ENCODE measurements around the gene MRPL27. TPM values are rescaled to one million over a fixed set of nuclear protein-coding genes. Genes with fewer than 3 reads are reported as not detected.

MRPL27 gene
- total RNA-seq, 4 donors from 2014 or later: 16.4 to 72.1 (median 45.8) TPM

- Histone ChIP-seq H3K4me1 (no peaks in the 10 kb centered on the region), H3K36me3 (no peaks in the 10 kb centered on the region), H3K9me3 (no peaks in the 10 kb centered on the region), H3K27ac (no peak overlapping the region), H3K4me3 (no peak overlapping the region), H3K27me3 (no peaks in the 10 kb centered on the region)
- intact Hi-C loops (cut with DNase I; ENCODE audit: low total_unique reads): no loop called here
- TF ChIP-seq POLR2A (IDR thresholded peaks at IDR 0.05): no peak
- TF ChIP-seq, protein P1, sequence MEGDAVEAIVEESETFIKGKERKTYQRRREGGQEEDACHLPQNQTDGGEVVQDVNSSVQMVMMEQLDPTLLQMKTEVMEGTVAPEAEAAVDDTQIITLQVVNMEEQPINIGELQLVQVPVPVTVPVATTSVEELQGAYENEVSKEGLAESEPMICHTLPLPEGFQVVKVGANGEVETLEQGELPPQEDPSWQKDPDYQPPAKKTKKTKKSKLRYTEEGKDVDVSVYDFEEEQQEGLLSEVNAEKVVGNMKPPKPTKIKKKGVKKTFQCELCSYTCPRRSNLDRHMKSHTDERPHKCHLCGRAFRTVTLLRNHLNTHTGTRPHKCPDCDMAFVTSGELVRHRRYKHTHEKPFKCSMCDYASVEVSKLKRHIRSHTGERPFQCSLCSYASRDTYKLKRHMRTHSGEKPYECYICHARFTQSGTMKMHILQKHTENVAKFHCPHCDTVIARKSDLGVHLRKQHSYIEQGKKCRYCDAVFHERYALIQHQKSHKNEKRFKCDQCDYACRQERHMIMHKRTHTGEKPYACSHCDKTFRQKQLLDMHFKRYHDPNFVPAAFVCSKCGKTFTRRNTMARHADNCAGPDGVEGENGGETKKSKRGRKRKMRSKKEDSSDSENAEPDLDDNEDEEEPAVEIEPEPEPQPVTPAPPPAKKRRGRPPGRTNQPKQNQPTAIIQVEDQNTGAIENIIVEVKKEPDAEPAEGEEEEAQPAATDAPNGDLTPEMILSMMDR (IDR thresholded peaks at IDR 0.05): no peak
- no peak for DNase-seq
Observed at GRCh38 chr17:50382931-50383330, 9.9 kb upstream of the MRPL27 start.

DNA sequence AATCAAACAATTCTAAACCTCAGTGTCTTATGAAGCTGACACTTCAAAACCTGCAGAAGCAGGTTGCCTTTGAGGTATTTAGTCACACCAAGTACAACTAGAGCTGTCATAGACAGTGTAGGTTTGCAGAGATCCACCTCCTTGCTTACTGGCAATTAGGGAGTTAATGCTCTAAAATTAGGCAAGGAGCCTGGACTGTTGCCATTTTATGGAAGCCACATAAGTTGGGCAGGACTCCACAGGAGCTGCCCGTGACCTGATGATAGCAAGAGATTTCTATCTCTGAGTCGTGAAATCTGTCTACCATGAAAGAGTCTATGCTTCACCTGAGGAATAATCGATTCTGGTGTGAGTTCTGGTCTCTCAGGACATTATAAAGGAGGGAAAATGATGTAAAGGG lies 8.9 kb upstream of the MRPL27 start:
- Histone ChIP-seq H3K36me3 (no peaks in the 10 kb centered on the region), H3K9me3 (no peaks in the 10 kb centered on the region), H3K4me1 (no peaks in the 10 kb centered on the region), H3K27me3 (no peaks in the 10 kb centered on the region), H3K4me3 (no peak overlapping the region), H3K27ac (no peak overlapping the region)
- DNase-seq: no peak
- intact Hi-C loops (cut with DNase I; ENCODE audit: low total_unique reads): no loop called here
- TF ChIP-seq POLR2A (IDR thresholded peaks at IDR 0.05): no peak
- TF ChIP-seq, protein P1 (IDR thresholded peaks at IDR 0.05): no peak

DNA sequence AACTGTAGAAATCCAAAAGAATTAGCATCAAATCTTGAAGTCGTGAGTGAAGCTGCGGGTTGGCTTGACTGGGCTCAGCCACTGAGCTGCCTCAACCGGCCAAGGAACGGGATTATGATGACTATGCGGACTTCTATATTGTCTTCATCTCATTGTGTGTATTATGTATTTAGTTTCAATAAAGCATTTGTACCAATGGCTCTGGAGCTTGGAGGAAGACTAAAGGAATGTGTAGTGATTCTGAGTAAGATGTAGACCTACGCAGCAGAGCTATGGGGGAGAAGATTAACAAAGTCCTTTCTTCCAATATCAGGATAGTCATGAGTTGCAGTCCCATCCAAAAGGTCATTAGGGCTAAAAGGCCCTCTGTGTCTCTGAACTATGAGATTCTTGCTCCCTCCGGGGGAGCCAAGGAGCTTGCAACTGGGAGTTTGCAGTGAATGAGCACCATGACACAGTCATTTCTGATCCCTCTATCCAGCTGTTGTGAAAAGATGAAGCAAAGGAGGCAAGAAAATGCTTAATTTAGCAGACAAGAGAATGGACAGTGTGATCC lies 8.4 kb upstream of the MRPL27 start:
- H3K4me1 ChIP-seq: no peaks in the 10 kb centered on the region
- H3K4me3 ChIP-seq: no peak overlapping the region
- no peaks in the 10 kb centered on the region for H3K36me3 ChIP-seq
- H3K27me3 ChIP-seq: no peaks in the 10 kb centered on the region
- H3K9me3 ChIP-seq: no peaks in the 10 kb centered on the region
- no peak overlapping the region for H3K27ac ChIP-seq
- no peak for DNase-seq
- TF ChIP-seq, protein P1 (IDR thresholded peaks at IDR 0.05): no peak
- TF ChIP-seq POLR2A (IDR thresholded peaks at IDR 0.05): no peak
- intact Hi-C loops (cut with DNase I; ENCODE audit: low total_unique reads): no loop called here

DNA sequence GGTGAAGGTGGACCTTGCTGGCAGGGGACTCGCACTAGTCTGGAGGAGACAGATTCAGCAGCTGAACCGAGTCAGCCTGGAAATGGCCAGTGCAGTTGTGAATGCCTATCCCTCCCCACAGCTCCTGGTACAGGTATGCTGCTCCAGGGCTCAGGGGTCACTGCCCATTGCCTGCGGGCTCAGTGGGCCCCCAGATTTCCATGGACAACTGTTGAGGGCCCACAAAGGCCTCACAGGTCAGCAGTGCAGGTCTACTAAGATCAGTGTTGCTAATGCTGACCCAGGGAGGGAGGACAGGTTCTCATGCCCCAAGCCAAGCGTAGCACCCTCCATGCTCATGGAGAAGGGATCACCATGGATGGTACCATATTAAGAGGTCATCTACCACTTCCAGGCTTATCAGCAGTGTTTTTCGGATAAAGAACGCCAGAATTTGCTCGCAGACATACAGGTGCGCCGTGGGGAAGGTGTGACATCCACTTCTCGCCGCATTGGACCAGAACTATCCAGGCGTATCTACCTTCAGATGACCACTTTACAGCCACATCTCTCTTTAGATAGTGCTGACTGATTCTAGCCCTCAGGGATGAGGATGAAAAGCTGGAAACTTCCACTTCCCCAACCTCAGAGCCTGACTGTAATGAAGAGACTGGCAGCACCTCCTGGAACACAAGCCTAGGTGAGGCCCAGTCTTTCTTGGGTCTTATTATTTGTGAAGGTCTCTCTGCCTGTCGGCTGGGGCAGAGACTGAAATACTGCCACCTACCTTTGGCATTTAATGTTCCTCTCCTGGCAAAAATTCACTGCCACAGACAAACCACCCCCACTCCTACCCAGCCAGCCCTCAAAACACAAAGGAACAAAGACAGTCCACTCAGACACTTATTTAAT lies 7.6 kb upstream of the MRPL27 start:
- Histone ChIP-seq H3K4me1 (no peaks in the 10 kb centered on the region), H3K27me3 (no peaks in the 10 kb centered on the region), H3K4me3 (no peak overlapping the region), H3K27ac (no peak overlapping the region), H3K9me3 (no peaks in the 10 kb centered on the region), H3K36me3 (no peaks in the 10 kb centered on the region)
- intact Hi-C loops (cut with DNase I; ENCODE audit: low total_unique reads): no loop called here
- TF ChIP-seq, protein P1 (IDR thresholded peaks at IDR 0.05): no peak
- TF ChIP-seq POLR2A (IDR thresholded peaks at IDR 0.05): no peak
- no peak for DNase-seq
